ENCODE measurements around the gene SUPT4H1.
A peak's percentile ranks its signal among the peaks of the same experiment; 100 is the strongest.

SUPT4H1 gene

DNA sequence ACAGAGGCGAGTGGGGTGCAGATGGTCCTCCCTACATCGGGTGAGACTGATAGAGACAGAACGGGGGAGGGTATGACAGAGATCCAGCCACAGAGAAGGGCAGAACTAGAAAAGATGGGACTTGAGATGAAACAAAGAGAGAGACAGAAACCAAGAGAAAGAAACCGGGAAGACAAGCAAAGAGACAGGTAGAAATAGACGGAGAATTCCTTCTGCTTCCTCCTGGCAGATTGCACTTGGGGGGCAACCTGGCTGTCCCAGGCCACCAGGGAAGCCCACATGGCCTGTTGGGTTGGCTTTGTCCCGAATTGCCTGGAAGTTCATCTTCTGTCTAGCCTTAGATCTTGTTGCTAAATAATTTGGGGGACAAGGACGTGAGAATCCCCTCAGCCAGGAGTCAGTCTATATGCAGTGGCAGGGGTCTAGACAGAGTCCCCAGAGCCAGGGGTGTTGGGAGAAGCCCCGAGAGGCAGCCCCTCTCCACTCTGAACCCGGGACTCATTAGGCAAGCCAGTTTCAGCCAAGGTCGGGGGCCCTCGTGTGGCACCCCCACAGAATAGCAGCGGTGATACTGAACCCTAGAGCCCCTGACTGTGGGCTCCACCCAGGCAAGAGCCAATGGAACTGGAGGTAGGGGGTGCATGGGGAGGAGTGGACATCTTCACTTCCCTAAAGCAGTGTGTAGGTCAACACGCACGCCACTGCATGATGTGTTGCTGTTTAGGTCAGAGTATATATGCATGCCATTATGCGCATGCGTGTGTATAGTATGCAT lies 22.8 kb downstream of the SUPT4H1 start:
- no peak overlapping the region for H2AFZ ChIP-seq (ENCODE audit: low read depth, low read length)
- H3K9me3 ChIP-seq (ENCODE audit: insufficient read depth, low read length), result no peaks in the 10 kb centered on the region; the same call in 1 of the 2 replicates
- TF ChIP-seq, protein P1, sequence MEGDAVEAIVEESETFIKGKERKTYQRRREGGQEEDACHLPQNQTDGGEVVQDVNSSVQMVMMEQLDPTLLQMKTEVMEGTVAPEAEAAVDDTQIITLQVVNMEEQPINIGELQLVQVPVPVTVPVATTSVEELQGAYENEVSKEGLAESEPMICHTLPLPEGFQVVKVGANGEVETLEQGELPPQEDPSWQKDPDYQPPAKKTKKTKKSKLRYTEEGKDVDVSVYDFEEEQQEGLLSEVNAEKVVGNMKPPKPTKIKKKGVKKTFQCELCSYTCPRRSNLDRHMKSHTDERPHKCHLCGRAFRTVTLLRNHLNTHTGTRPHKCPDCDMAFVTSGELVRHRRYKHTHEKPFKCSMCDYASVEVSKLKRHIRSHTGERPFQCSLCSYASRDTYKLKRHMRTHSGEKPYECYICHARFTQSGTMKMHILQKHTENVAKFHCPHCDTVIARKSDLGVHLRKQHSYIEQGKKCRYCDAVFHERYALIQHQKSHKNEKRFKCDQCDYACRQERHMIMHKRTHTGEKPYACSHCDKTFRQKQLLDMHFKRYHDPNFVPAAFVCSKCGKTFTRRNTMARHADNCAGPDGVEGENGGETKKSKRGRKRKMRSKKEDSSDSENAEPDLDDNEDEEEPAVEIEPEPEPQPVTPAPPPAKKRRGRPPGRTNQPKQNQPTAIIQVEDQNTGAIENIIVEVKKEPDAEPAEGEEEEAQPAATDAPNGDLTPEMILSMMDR (IDR thresholded peaks at IDR 0.05; ENCODE audit: low read depth, low read length), result peak; percentile 49
- no peak for TF ChIP-seq EZH2phosphoT487 (IDR thresholded peaks at IDR 0.05; ENCODE audit: low read depth)
- H3K79me2 ChIP-seq (ENCODE audit: low read length), result peaks cover 48% of the 10 kb centered on the region
- peaks cover 47% of the 10 kb centered on the region for H4K20me1 ChIP-seq (ENCODE audit: insufficient read depth, low read length)
- H3K27ac ChIP-seq (ENCODE audit: low read length), result peak overlapping the region; percentile 99
- H3K4me2 ChIP-seq (ENCODE audit: low read length), result peak overlapping the region; percentile 92
- peak overlapping the region; percentile 100 for H3K9ac ChIP-seq (ENCODE audit: low read length)
- H3K4me1 ChIP-seq (ENCODE audit: low read length), result peaks cover 40% of the 10 kb centered on the region
- peaks cover 28% of the 10 kb centered on the region for H3K36me3 ChIP-seq (replicated peaks; ENCODE audit: low read depth, low read length)
- H3K27me3 ChIP-seq (ENCODE audit: low read depth, low read length), result no peaks in the 10 kb centered on the region
- peak overlapping the region; percentile 96 for H3K4me3 ChIP-seq (ENCODE audit: low read length)

DNA sequence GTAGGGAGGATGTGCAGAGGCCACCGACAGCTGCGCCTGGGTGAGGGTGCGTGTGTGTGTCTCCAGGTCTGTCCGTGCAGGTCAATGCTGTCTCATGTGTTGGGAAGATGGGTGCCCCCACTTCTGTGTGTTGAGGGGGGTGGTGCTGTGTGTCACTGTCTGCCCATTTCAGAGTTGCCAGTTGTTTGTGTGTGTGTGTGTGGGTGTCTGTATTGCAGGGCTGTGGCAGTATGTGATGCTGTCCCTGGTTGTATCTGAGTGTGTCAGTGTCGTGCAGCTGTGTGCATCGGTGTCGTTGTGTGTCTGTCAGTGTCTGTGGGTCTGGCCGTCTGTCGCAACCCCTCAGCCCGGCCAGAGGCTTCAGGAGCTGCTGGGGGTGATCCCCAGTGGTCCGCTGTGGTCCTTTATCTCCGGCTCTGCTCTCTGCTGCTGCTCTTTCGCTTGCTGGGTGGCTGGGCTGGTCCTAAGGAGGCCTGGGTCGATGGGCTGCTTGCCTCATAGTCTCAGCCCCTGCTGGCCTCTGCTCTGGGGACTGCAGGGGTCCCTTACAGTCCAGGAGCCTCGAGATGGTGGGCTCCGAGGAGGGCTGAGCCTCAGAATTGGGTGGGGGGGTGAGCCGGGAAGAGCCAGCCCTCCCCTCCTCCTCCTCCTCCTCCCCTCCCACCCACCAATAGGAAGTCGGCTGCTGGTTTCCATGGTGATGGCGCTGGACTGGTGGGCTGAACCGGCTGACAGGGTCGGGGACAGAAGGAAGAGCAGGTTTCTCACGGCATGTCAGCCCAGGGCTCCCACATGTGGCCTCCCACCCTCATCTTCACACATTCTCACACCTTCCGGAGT lies 23.6 kb downstream of the SUPT4H1 start, which contains the start of gene TSPOAP1:
Gene TSPOAP1 (minus strand): TSS at position 601 of the 840 bp plus-strand sequence. CDS start 875 bp downstream, outside the sequence.
- H4K20me1 ChIP-seq (ENCODE audit: insufficient read depth, low read length), result peaks cover 47% of the 10 kb centered on the region
- H3K27me3 ChIP-seq (ENCODE audit: low read depth, low read length), result no peaks in the 10 kb centered on the region
- TF ChIP-seq EZH2phosphoT487 (IDR thresholded peaks at IDR 0.05; ENCODE audit: low read depth), result no peak
- TF ChIP-seq, protein P1 (IDR thresholded peaks at IDR 0.05; ENCODE audit: low read depth, low read length), result no peak; the same call in 1 of the 2 replicates
- no peaks in the 10 kb centered on the region; the same call in 1 of the 2 replicates for H3K9me3 ChIP-seq (ENCODE audit: insufficient read depth, low read length)
- peaks cover 28% of the 10 kb centered on the region for H3K36me3 ChIP-seq (replicated peaks; ENCODE audit: low read depth, low read length)
- peak within 1 kb of the TSS; percentile 99 for H3K27ac ChIP-seq (ENCODE audit: low read length)
- H2AFZ ChIP-seq (ENCODE audit: low read depth, low read length), result no peak within 1 kb of the TSS
- H3K4me1 ChIP-seq (ENCODE audit: low read length), result peaks cover 32% of the 10 kb centered on the region
- H3K79me2 ChIP-seq (ENCODE audit: low read length), result peaks cover 40% of the 10 kb centered on the region
- H3K9ac ChIP-seq (ENCODE audit: low read length), result peak within 1 kb of the TSS; percentile 100
- peak within 1 kb of the TSS; percentile 96 for H3K4me3 ChIP-seq (ENCODE audit: low read length)
- H3K4me2 ChIP-seq (ENCODE audit: low read length), result peak within 1 kb of the TSS; percentile 92

DNA sequence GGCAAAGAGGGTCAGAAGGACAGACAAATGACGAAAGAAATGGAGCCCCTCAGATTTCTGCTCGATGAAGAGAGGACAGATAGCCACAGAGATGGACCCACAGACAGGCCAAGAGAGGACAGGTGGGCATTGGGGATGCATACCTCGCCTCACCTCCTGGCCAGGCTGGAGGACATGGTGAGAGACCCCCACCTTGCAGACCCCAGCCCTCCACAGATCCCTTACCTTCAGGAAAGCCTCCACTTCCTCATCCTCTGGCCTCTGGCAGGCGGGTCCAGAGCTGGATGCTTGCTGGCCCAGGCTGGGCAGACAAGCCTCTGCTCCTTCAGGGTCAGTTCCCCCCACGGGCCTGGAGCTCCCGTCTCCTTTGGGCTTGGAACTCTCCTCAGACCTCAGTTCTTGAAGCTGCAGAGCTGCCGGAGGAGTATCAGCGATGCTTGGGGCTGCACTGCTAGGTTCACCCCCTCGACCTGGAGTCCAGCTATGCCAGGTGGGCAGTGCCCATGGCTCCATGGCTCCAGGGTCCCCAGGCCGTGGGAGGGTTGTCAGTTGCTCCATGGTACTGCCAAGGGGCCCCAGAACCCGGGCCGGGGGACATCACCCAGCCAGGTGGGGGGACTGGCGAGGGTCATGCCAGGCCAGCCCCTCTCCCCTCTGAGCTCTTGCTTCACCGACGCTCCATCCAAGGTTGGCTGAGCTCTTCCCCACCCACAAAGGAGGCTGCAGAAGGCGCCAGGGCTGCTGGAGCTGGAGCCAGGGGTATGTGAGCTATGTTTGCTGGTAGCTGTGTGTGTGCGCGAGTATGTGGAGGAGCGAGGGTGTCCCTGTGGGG lies 24.4 kb downstream of the SUPT4H1 start:
- Histone ChIP-seq H3K27me3 (ENCODE audit: low read depth, low read length) (no peaks in the 10 kb centered on the region), H3K27ac (ENCODE audit: low read length) (peak overlapping the region; percentile 99), H2AFZ (ENCODE audit: low read depth, low read length) (no peak overlapping the region), H3K9me3 (ENCODE audit: insufficient read depth, low read length) (no peaks in the 10 kb centered on the region; the same call in 1 of the 2 replicates), H4K20me1 (ENCODE audit: insufficient read depth, low read length) (peaks cover 47% of the 10 kb centered on the region), H3K79me2 (ENCODE audit: low read length) (peaks cover 31% of the 10 kb centered on the region), H3K9ac (ENCODE audit: low read length) (peak overlapping the region; percentile 26; the same call in 1 of the 2 replicates), H3K4me3 (ENCODE audit: low read length) (peak overlapping the region; percentile 96; the same call in 1 of the 2 replicates), H3K4me1 (ENCODE audit: low read length) (peaks cover 30% of the 10 kb centered on the region), H3K4me2 (ENCODE audit: low read length) (peak overlapping the region; percentile 92), H3K36me3 (replicated peaks; ENCODE audit: low read depth, low read length) (peaks cover 28% of the 10 kb centered on the region)
- TF ChIP-seq, protein P1 (IDR thresholded peaks at IDR 0.05; ENCODE audit: low read depth, low read length), result no peak
- TF ChIP-seq EZH2phosphoT487 (IDR thresholded peaks at IDR 0.05; ENCODE audit: low read depth), result no peak

Measured in OCI-LY3 (cell line).